Measurements from ENCODE around the gene BTN3A1. TPM values are rescaled to one million over a fixed set of nuclear protein-coding genes. Genes with fewer than 3 reads are reported as not detected.
"Not testable (repeated sequence)": the region's sequence is repeated elsewhere in the genome, so short reads cannot be mapped to it uniquely, and the experiment has no call there.

The BTN3A1 gene
- total RNA-seq, 1 donor from 2014 or later: 17.1 TPM

DNA sequence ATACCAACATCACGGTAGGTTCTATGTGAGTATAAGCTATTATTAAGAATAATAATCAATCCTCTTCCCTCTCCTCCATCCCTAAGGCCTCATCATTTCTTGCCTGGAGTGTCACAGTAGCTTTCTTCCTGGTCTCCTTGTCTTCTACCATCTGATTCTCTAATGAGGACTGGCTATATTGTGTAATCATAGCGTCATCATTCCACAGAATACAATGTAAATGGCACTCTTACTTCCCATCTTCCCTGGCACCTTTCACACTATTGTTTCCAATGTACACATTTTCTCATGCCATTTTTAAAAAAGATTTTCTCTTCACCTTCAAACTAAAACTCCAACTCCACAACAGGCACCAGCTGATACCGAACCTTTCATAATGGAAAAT is 39.2 kb upstream of the BTN3A1 start:
- Mint-ChIP-seq H3K36me3 (ENCODE audit: unreplicated experiment) (no peaks in the 10 kb centered on the region), H3K4me1 (ENCODE audit: unreplicated experiment) (peaks cover 16% of the 10 kb centered on the region), H3K4me3 (ENCODE audit: unreplicated experiment) (no peak overlapping the region), H3K27ac (ENCODE audit: unreplicated experiment) (no peak overlapping the region), H3K9me3 (ENCODE audit: unreplicated experiment) (no peaks in the 10 kb centered on the region), H3K27me3 (ENCODE audit: unreplicated experiment) (no peaks in the 10 kb centered on the region)
- DNase-seq (ENCODE audit: extremely low spot score, unreplicated experiment): no peak
- TF ChIP-seq, protein P1, sequence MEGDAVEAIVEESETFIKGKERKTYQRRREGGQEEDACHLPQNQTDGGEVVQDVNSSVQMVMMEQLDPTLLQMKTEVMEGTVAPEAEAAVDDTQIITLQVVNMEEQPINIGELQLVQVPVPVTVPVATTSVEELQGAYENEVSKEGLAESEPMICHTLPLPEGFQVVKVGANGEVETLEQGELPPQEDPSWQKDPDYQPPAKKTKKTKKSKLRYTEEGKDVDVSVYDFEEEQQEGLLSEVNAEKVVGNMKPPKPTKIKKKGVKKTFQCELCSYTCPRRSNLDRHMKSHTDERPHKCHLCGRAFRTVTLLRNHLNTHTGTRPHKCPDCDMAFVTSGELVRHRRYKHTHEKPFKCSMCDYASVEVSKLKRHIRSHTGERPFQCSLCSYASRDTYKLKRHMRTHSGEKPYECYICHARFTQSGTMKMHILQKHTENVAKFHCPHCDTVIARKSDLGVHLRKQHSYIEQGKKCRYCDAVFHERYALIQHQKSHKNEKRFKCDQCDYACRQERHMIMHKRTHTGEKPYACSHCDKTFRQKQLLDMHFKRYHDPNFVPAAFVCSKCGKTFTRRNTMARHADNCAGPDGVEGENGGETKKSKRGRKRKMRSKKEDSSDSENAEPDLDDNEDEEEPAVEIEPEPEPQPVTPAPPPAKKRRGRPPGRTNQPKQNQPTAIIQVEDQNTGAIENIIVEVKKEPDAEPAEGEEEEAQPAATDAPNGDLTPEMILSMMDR (IDR thresholded peaks at IDR 0.05): no peak

DNA sequence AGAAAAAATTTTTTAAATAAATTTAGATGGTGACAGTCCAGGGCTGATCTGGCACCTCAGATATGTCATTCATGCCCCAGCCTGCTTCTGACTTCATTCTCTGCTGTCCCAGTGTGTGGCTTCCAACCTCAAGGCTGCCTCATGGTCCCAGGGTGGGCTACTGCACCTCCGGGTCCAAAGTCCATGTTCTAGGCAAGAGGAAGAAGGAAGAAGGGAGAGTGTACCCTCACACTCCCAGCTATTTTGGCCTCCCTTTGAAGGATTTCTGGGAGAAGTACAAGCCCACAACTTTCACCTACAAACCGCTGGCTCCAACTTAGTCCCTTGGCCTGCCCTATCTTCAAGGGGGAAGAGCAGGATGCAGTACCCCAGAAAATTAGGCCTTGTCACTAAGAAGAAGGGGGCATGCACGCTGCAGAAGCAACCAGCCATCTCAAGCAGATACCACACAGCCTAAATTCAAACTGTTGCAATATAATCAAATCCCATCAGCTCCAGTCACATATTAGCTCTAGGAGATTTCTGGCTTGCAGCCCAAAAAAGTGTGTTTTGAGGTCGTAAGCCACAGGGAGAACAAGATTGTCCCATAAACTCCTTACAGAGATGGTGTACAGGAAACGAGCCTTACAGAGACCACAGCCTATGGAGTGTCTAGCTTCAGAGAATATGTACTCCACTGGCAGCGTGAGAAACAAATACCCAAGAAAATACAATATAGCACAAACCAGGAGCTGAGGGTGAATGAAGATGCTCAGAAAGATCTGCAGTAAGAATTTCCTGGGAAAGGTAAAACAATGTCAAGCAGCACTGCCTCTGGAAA is 38.0 kb upstream of the BTN3A1 start:
- Mint-ChIP-seq H3K9me3 (ENCODE audit: unreplicated experiment) (no peaks in the 10 kb centered on the region), H3K36me3 (ENCODE audit: unreplicated experiment) (peaks cover 2% of the 10 kb centered on the region), H3K27ac (ENCODE audit: unreplicated experiment) (no peak overlapping the region), H3K27me3 (ENCODE audit: unreplicated experiment) (no peaks in the 10 kb centered on the region), H3K4me3 (ENCODE audit: unreplicated experiment) (no peak overlapping the region), H3K4me1 (ENCODE audit: unreplicated experiment) (peaks cover 16% of the 10 kb centered on the region)
- TF ChIP-seq, protein P1 (IDR thresholded peaks at IDR 0.05): no peak
- no peak for DNase-seq (ENCODE audit: extremely low spot score, unreplicated experiment)

DNA sequence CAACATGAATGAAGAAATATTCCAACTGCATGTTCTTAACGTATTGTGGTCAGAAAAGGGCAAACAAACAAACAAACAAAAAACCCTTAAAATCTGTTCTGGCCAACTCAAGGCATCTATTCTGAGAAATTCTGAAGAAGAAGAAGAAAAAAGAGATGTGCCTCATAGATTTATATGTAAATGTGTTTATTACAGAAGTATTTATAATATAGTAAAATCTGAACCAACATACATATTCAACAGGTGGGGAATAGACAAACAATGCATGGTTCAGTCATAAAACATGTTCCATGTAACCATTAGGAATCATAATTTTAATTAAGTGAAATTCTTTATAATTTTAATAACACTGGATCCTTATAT is 36.5 kb upstream of the BTN3A1 start:
- no peak overlapping the region for H3K4me3 Mint-ChIP-seq (ENCODE audit: unreplicated experiment)
- no peaks in the 10 kb centered on the region for H3K9me3 Mint-ChIP-seq (ENCODE audit: unreplicated experiment)
- H3K27me3 Mint-ChIP-seq (ENCODE audit: unreplicated experiment): no peaks in the 10 kb centered on the region
- TF ChIP-seq, protein P1 (IDR thresholded peaks at IDR 0.05): no peak
- peaks cover 16% of the 10 kb centered on the region for H3K4me1 Mint-ChIP-seq (ENCODE audit: unreplicated experiment)
- H3K36me3 Mint-ChIP-seq (ENCODE audit: unreplicated experiment): peaks cover 9% of the 10 kb centered on the region
- DNase-seq (ENCODE audit: extremely low spot score, unreplicated experiment): no peak
- no peak overlapping the region for H3K27ac Mint-ChIP-seq (ENCODE audit: unreplicated experiment)

DNA sequence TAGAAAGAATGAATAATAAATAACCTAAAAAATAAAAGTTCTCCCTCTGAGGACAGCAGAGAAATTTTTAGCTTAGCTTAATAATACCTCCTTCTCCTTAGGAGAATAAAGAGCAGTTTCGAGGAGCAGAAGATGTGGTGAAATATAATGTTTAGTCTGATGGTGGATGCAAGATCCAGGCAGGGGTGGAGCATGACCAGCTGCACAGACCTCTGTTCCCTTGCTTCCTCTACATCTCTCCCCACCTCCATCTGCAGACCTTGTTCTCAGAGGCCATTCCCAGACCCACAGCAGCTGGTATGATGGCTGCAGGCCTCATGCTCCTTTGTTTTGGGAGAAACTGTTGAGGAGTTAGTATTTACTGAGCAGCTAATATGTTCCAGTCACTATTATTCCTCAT is 35.6 kb upstream of the BTN3A1 start:
- peaks cover 11% of the 10 kb centered on the region for H3K36me3 Mint-ChIP-seq (ENCODE audit: unreplicated experiment)
- peak overlapping the region; percentile 28 for H3K4me3 Mint-ChIP-seq (ENCODE audit: unreplicated experiment)
- H3K27me3 Mint-ChIP-seq (ENCODE audit: unreplicated experiment): no peaks in the 10 kb centered on the region

DNA sequence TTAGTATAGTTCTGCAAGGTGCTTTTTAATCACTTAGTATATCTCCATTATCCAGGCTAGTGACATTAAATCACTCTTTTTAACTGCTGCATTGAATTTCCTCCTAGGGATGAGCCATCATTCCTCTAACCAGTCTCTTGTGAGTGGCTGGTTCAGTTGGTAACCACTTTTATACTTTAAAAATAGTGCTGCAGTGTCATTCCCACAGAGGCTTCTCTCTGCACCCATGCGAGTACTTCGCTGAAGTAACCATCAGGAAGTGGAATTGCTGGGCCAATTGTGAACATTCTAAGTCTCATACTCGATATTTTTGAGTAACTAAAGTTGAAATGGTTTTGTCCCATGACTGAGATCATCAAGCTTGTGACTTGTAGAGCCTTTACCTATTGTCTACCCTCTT is 35.0 kb upstream of the BTN3A1 start:
- H3K9me3 Mint-ChIP-seq (ENCODE audit: unreplicated experiment): no peaks in the 10 kb centered on the region
- peaks cover 11% of the 10 kb centered on the region for H3K36me3 Mint-ChIP-seq (ENCODE audit: unreplicated experiment)
- TF ChIP-seq, protein P1 (IDR thresholded peaks at IDR 0.05): no peak
- no peak overlapping the region for H3K4me3 Mint-ChIP-seq (ENCODE audit: unreplicated experiment)
- H3K27me3 Mint-ChIP-seq (ENCODE audit: unreplicated experiment): no peaks in the 10 kb centered on the region
- peaks cover 16% of the 10 kb centered on the region for H3K4me1 Mint-ChIP-seq (ENCODE audit: unreplicated experiment)
- DNase-seq (ENCODE audit: extremely low spot score, unreplicated experiment): no peak
- no peak overlapping the region for H3K27ac Mint-ChIP-seq (ENCODE audit: unreplicated experiment)

More for the DNA sequence above, 35.6 kb upstream of the BTN3A1 start:
- Mint-ChIP-seq H3K9me3 (ENCODE audit: unreplicated experiment) (no peaks in the 10 kb centered on the region), H3K27ac (ENCODE audit: unreplicated experiment) (no peak overlapping the region), H3K4me1 (ENCODE audit: unreplicated experiment) (peaks cover 16% of the 10 kb centered on the region)
- TF ChIP-seq, protein P1 (IDR thresholded peaks at IDR 0.05): no peak
- no peak for DNase-seq (ENCODE audit: extremely low spot score, unreplicated experiment)

DNA sequence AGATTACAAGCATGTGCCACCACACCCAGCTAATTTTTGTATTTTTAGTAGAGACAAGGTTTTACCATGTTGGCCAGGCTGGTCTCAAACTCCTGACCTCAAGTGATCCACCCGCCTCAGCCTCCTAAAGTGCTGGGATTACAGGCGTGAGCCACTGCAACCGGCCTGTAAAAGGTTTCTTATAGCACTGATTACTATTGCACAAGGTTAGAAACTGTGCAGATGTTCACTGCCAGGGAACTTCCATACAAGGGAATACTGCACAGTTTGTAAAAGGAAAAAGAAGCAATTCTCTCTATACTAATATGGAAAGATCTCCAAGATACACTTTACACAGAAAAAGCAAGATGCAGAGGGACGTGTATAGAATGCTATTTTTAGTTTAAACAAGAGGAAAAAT is 30.3 kb upstream of the BTN3A1 start:
- H3K36me3 Mint-ChIP-seq (ENCODE audit: unreplicated experiment): peaks cover 38% of the 10 kb centered on the region
- H3K4me3 Mint-ChIP-seq (ENCODE audit: unreplicated experiment); H3K4me1 Mint-ChIP-seq (ENCODE audit: unreplicated experiment); H3K27ac Mint-ChIP-seq (ENCODE audit: unreplicated experiment); H3K9me3 Mint-ChIP-seq (ENCODE audit: unreplicated experiment); H3K27me3 Mint-ChIP-seq (ENCODE audit: unreplicated experiment); DNase-seq (ENCODE audit: extremely low spot score, unreplicated experiment): not testable (repeated sequence)
